Upper lobe of left lung (tissue), 4 donors: ENCODE data around the gene IRF4.

ENCODE experiments used
- EP300 ChIP-seq, 4 donors: sonication (generic); formaldehyde crosslinking; IDR thresholded peaks; one replicate each; pipeline ENCODE4 v1.5.1; 2017; ENCODE audit warnings: antibody characterized with exemption in 4 of 4, control low read depth in 2 of 4
- POLR2A ChIP-seq, 4 donors: fragments of 450-650 bp; IDR thresholded peaks; one replicate each; pipeline ENCODE4 v1.5.1; 2016 to 2017; ENCODE audit warnings: antibody characterized with exemption in 4 of 4, mild to moderate bottlenecking in 2 of 4
- POLR2AphosphoS5 ChIP-seq, 2 donors: sonication (generic); formaldehyde crosslinking; IDR thresholded peaks; one replicate each; pipeline ENCODE4 v1.5.1; 2017; ENCODE audit warnings: antibody characterized with exemption in 2 of 2
- TF ChIP-seq, protein P1 (sequence below), 6 experiments: fragments of 450-650 bp in 4 of 6; fragments of 200-600 bp in 2 of 6; sonication (generic) in 2 of 6; IDR thresholded peaks; one replicate each; pipeline ENCODE4 v1.5.1; 2016 to 2019; ENCODE audit warnings: antibody characterized with exemption in 6 of 6

DNA sequence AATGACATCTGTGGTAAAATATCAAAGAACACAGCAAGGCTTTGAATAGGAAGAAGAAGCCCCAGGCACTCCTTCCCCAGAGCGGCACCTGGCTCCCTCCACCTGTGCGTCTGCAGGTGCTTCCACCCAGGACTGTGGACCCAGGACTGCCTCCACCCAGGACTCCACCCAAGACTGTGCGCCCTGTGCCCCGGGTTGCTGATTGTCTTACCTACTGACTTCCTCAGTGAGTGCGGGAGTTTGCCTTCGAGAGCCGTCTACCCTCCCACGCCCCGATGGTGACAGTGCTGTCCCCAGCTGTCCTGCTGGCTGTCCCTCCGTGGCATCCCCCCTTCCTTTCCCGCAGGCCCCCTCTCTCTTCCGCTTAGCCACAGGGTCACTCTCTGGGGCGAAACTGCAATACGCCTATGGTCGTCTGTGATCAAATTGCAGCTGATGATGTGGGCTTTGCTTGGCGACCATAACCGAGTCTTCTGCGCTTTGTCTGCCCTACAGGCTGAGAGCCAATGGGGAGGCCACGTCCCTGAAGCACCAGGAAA, 52.1 kb downstream of the IRF4 start:
- TF ChIP-seq POLR2A (IDR thresholded peaks at IDR 0.05) = no peak
- TF ChIP-seq, protein P1, sequence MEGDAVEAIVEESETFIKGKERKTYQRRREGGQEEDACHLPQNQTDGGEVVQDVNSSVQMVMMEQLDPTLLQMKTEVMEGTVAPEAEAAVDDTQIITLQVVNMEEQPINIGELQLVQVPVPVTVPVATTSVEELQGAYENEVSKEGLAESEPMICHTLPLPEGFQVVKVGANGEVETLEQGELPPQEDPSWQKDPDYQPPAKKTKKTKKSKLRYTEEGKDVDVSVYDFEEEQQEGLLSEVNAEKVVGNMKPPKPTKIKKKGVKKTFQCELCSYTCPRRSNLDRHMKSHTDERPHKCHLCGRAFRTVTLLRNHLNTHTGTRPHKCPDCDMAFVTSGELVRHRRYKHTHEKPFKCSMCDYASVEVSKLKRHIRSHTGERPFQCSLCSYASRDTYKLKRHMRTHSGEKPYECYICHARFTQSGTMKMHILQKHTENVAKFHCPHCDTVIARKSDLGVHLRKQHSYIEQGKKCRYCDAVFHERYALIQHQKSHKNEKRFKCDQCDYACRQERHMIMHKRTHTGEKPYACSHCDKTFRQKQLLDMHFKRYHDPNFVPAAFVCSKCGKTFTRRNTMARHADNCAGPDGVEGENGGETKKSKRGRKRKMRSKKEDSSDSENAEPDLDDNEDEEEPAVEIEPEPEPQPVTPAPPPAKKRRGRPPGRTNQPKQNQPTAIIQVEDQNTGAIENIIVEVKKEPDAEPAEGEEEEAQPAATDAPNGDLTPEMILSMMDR (IDR thresholded peaks at IDR 0.05) = no peak
- TF ChIP-seq POLR2AphosphoS5 (IDR thresholded peaks at IDR 0.05) = no peak
- no peak for TF ChIP-seq EP300 (IDR thresholded peaks at IDR 0.05)
